CD4-positive, CD25-positive, alpha-beta regulatory T cell (primary cell): ENCODE data around the gene ISYNA1. TPM values are rescaled to one million over a fixed set of nuclear protein-coding genes. Genes with fewer than 3 reads are reported as not detected.

Experiments used
- ATAC-seq, 2 donors: fragments of 150-1000 bp; cut with Tn5 transposase; one replicate each; pipeline ENCODE4 v1.10.0; 2021; ENCODE audit warnings: low read depth in 2 of 2, moderate number of reproducible peaks in 2 of 2, moderate library complexity in 1 of 2
- DNase-seq, 3 donors: peaks; one replicate each; pipeline versions ENCODE4 v3.0.0 to v3.0.0-alpha.2; 2012 to 2022; ENCODE audit warnings: mixed read lengths in 1 of 3
- H3K27ac ChIP-seq: one replicate; pipeline ENCODE4 v1.7.0; 2013; ENCODE audit warnings: mild to moderate bottlenecking, low read length; ENCODE audit not compliant: insufficient read depth, poor library complexity, severe bottlenecking
- H3K27me3 ChIP-seq: one replicate; pipeline ENCODE4 v1.7.0; 2013; ENCODE audit warnings: low read length; ENCODE audit not compliant: control insufficient read depth, insufficient read depth
- H3K36me3 ChIP-seq: one replicate; pipeline ENCODE4 v1.7.0; 2013; ENCODE audit warnings: mild to moderate bottlenecking, low read length, moderate library complexity; ENCODE audit not compliant: control insufficient read depth, insufficient read depth
- H3K4me1 ChIP-seq: 2 replicates; pipeline ENCODE4 v1.7.0; 2013; ENCODE audit warnings: mild to moderate bottlenecking, low read length; ENCODE audit not compliant: insufficient read depth, control insufficient read depth, poor library complexity, severe bottlenecking
- H3K4me3 ChIP-seq: one replicate; pipeline ENCODE4 v1.7.0; 2013; ENCODE audit warnings: low read depth, mild to moderate bottlenecking, low read length, moderate library complexity
- H3K9me3 ChIP-seq, 2 experiments: 1 replicate in 1 of 2; 2 replicates in 1 of 2; pipeline ENCODE4 v1.7.0; 2013; ENCODE audit warnings: low read length in 2 of 2, mild to moderate bottlenecking in 1 of 2, moderate library complexity in 1 of 2; ENCODE audit not compliant: control insufficient read depth in 2 of 2
- H3K27ac Mint-ChIP-seq, 3 donors: one replicate each; pipeline ENCODE4 v1.8.0; 2020 to 2022; ENCODE audit warnings: mild to moderate bottlenecking in 3 of 3, mixed read lengths in 3 of 3, moderate library complexity in 2 of 3
- H3K27me3 Mint-ChIP-seq: one replicate; pipeline ENCODE4 v1.8.0; 2022; ENCODE audit warnings: mild to moderate bottlenecking, mixed read lengths
- H3K36me3 Mint-ChIP-seq: one replicate; pipeline ENCODE4 v1.8.0; 2020; ENCODE audit warnings: mixed read lengths
- H3K4me1 Mint-ChIP-seq, 4 donors: one replicate each; pipeline ENCODE4 v1.8.0; 2020 to 2022; ENCODE audit warnings: mixed read lengths in 4 of 4, mild to moderate bottlenecking in 1 of 4
- H3K4me3 Mint-ChIP-seq, 4 donors: one replicate each; pipeline ENCODE4 v1.8.0; 2020 to 2022; ENCODE audit warnings: mild to moderate bottlenecking in 4 of 4, mixed read lengths in 4 of 4, moderate library complexity in 3 of 4
- H3K9me3 Mint-ChIP-seq, 7 donors: one replicate each; pipeline ENCODE4 v1.8.0; 2020 to 2022; ENCODE audit warnings: mixed read lengths in 7 of 7, mild to moderate bottlenecking in 3 of 7, moderate library complexity in 2 of 7
- polyA plus RNA-seq, 4 donors: library from polyadenylated mRNA; unstranded; fragments of 300-500 nt; fragmentation: Illumina TruSeq; gene quantifications; one replicate each; pipeline ENCODE4 v1.2.3, GENCODE V29; 2021
- total RNA-seq: library from RNA; stranded (reverse); gene quantifications from one replicate; pipeline ENCODE4 v1.2.3, GENCODE V29; 2022

Gene ISYNA1
- total and polyA plus RNA-seq, 5 donors from 2014 or later: 11.3 to 26.2 (median 23.7) TPM

DNA sequence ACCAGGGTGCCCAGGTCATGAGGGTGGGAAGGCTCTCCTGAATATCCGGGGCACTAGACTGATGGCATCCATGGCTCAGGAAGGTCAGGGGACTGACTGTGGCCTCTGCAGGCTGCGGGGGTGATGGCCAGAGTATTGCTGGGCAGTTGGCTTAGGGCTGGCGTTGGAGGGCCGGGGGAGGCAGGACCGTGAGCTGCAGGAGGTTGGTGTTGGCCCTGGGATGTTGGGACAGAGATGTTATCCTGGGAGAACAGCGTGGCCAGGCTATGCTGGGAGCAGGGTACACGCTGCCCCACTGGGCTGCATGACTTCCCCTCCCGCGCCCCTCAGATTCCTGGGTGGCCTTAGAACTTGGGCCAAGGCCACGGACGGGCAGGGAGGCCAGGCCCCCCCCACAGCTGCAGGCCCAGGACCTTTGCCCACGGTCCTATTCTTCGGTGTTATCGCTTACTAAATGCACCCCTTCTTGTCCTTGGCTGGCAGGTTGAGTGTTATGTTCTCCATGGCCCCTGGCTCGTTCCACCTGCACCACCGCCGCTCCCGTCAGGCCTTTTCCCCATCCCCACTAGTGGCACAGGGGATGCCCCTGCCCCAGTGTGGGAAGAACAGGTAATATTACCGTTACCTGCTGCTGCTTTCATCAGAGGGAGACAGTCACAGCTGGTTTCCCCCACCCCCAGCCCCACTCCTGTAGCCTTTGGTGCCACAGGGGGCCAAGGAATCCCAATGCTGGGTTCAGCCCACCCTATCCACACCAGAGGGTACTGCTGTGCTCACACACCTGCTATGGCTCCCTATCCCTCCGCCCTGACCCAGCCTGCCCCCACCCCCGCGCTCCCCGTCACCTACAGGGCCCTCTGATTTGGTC, 3.2 kb upstream of the ISYNA1 start:
- no peak overlapping the region for H3K4me3 ChIP-seq
- Mint-ChIP-seq H3K36me3 (peaks cover 5% of the 10 kb centered on the region), H3K27me3 (no peaks in the 10 kb centered on the region), H3K9me3 (peaks cover 0 to 3% (median 0%) of the 10 kb centered on the region in 7 donors), H3K27ac (peak overlapping the region in 2 of 3 donors; percentile 56 to 91), H3K4me1 (peaks cover 4 to 39% (median 15%) of the 10 kb centered on the region in 4 donors), H3K4me3 (peak overlapping the region in 1 of 4 donors; percentile 68)
- peaks cover 28% of the 10 kb centered on the region for H3K4me1 ChIP-seq
- DNase-seq: no peak
- H3K27ac ChIP-seq: peak overlapping the region; percentile 43
- H3K36me3 ChIP-seq: peaks cover 16% of the 10 kb centered on the region
- no peaks in the 10 kb centered on the region for H3K9me3 ChIP-seq
- H3K27me3 ChIP-seq: no peaks in the 10 kb centered on the region
- ATAC-seq: no peak

DNA sequence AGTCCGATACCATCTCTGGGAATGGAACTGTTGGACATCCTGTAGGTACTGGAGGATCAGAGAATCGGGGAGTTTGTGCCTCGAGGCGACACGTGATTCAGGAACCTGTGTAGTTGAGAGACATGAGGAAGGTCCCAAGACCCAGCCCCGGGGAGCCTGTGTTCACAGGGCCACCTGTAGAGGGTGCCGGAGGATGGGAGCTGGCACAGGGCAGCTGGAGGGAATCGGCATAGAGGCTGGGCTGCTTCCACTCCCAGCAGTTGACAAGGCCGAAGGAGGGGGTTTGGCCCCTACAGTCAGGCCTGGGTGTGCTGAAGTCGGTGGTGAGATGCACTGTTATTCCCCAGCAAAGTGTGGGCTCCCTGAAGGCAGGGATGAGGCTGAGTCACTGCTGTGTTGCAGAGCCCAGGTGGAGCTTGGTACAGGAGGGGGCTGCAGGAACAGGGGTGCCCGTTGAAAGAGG, 2.5 kb upstream of the ISYNA1 start:
- H3K27me3 Mint-ChIP-seq: no peaks in the 10 kb centered on the region
- peaks cover 0 to 3% (median 0%) of the 10 kb centered on the region in 7 donors for H3K9me3 Mint-ChIP-seq
- H3K4me3 ChIP-seq: no peak overlapping the region
- ATAC-seq (peak; percentile 16 to 19), DNase-seq (peak in 1 of 3 donors; percentile 43)
- H3K27ac Mint-ChIP-seq: peak overlapping the region; percentile 67 to 71 (median 69)
- peaks cover 5% of the 10 kb centered on the region for H3K36me3 Mint-ChIP-seq
- no peaks in the 10 kb centered on the region for H3K9me3 ChIP-seq
- H3K4me1 Mint-ChIP-seq: peaks cover 4 to 42% (median 15%) of the 10 kb centered on the region in 4 donors
- peak overlapping the region; percentile 29 for H3K27ac ChIP-seq
- H3K36me3 ChIP-seq: peaks cover 9% of the 10 kb centered on the region
- peaks cover 28% of the 10 kb centered on the region for H3K4me1 ChIP-seq
- H3K4me3 Mint-ChIP-seq: peak overlapping the region in 2 of 4 donors; percentile 59 to 68
- H3K27me3 ChIP-seq: no peaks in the 10 kb centered on the region

DNA sequence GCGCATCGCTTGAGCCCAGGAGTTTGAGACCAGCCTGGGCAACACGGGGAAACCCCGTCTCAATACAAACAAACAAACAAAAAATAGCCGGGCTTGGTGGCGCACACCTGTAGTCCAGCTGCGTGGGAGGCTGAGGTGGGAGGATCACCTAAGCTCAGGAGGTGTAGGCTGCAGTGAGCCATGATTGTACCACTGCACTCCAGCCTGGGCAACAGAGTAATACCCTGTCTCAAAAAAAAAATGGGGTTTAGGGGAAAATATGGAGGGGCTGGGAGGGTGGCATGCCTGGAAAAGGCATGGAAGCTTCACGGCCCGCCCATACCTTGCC, 1.9 kb upstream of the ISYNA1 start:
- DNase-seq (no peak), ATAC-seq (no peak)
- peaks cover 4 to 42% (median 15%) of the 10 kb centered on the region in 4 donors for H3K4me1 Mint-ChIP-seq
- Histone ChIP-seq H3K27me3 (no peaks in the 10 kb centered on the region), H3K27ac (no peak overlapping the region), H3K9me3 (no peaks in the 10 kb centered on the region), H3K36me3 (peaks cover 9% of the 10 kb centered on the region), H3K4me3 (no peak overlapping the region), H3K4me1 (peaks cover 28% of the 10 kb centered on the region)
- H3K36me3 Mint-ChIP-seq: peaks cover 5% of the 10 kb centered on the region
- H3K27me3 Mint-ChIP-seq: no peaks in the 10 kb centered on the region
- peak overlapping the region in 2 of 3 donors; percentile 67 to 73 for H3K27ac Mint-ChIP-seq
- H3K4me3 Mint-ChIP-seq: peak overlapping the region in 2 of 4 donors; percentile 59 to 68
- H3K9me3 Mint-ChIP-seq: peaks cover 0 to 3% (median 0%) of the 10 kb centered on the region in 7 donors

DNA sequence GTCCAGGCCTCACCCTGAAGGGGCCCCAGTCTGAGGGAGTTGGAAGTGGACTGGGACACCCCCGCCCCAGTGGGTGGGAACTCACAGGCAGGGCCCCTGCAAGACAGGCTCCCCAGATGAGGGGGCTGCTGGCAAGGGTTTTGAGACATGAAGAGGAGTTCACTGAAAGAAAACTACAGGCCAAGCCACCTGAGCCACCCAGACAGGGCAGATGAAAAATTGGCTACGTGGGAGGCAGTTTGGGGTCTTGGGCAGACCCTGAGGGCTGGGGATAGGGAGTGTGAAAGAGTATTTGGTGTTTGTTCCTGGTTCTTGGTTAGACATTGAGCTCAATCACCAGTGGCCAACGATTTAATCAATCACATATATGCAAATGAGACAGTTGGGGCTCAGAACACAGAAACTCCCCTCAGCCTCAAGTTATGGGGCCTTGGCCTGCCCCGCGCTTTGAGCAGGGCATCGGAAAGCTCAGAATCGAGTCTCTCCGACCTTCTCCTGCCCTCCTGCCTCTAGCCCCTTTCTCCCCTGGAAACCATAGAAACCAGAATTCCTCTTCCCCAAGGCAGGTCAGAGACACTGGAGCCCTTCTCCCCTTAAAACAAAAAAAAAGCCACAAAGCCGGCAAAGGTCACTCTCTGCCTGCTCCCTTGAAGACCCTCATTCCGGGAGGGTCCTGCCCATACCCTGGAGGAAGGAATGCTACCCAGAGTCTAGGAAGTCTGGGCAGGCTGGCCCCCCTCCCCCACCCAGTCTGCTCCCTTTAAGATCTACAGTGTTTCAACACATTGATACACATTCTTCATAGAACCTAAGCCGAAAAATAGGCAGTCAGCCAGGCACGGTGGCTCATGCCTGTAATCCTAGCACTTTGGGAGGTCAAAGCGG, 1.3 kb upstream of the ISYNA1 start:
- ATAC-seq: no peak
- H3K27ac Mint-ChIP-seq: peak overlapping the region; percentile 20 to 73 (median 26)
- H3K36me3 Mint-ChIP-seq: peaks cover 5% of the 10 kb centered on the region
- peaks cover 3% of the 10 kb centered on the region for H3K36me3 ChIP-seq
- H3K4me3 Mint-ChIP-seq: peak overlapping the region in 3 of 4 donors; percentile 44 to 70 (median 68)
- no peaks in the 10 kb centered on the region for H3K9me3 ChIP-seq
- peaks cover 0 to 3% (median 0%) of the 10 kb centered on the region in 7 donors for H3K9me3 Mint-ChIP-seq
- peaks cover 29% of the 10 kb centered on the region for H3K4me1 ChIP-seq
- no peak overlapping the region for H3K27ac ChIP-seq
- peaks cover 4 to 48% (median 15%) of the 10 kb centered on the region in 4 donors for H3K4me1 Mint-ChIP-seq
- no peak overlapping the region for H3K4me3 ChIP-seq
- DNase-seq: no peak
- no peaks in the 10 kb centered on the region for H3K27me3 Mint-ChIP-seq
- no peaks in the 10 kb centered on the region for H3K27me3 ChIP-seq

DNA sequence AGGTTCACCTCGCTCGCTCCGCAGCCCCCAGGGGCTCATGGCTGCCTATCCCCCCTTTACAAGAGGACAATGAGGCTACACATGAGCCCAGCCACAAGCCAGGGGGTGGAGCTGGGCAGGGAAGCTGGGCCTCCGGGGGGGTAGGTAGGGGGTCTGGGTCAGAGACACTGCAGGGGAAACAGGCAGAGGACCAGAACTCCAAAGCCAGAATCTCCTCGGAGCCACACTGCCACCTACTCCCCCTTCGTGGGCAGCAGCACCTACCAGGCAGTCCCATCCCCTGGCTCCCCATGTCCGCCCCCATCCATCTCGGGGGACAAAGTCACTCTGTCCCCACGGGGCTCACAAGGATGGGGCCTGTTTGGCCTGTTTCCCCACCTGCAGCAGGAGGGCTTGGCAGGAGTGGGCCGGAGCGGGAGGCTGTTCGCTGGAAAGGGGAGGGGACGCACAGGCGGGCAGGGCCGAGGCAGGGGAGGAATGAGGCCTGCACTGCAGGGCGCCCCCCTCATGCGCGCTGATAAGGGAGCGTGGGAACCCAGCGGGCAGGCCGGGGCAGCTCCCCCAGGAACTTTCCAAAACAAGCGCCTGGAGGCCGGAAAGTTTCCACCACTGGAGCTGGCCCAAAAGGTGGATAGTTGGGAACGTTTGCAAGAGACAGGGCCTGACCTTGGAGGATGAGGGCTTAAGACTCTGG, 545 bp upstream of the ISYNA1 start:
- Histone ChIP-seq H3K9me3 (no peaks in the 10 kb centered on the region), H3K36me3 (no peaks in the 10 kb centered on the region), H3K4me3 (no peak overlapping the region), H3K27me3 (no peaks in the 10 kb centered on the region), H3K4me1 (peaks cover 35% of the 10 kb centered on the region), H3K27ac (no peak overlapping the region)
- peaks cover 5% of the 10 kb centered on the region for H3K36me3 Mint-ChIP-seq
- ATAC-seq (no peak), DNase-seq (no peak)
- H3K27me3 Mint-ChIP-seq: no peaks in the 10 kb centered on the region
- peaks cover 4 to 50% (median 15%) of the 10 kb centered on the region in 4 donors for H3K4me1 Mint-ChIP-seq
- peaks cover 0 to 3% (median 0%) of the 10 kb centered on the region in 7 donors for H3K9me3 Mint-ChIP-seq
- peak overlapping the region in 2 of 3 donors; percentile 26 to 73 for H3K27ac Mint-ChIP-seq
- peak overlapping the region in 3 of 4 donors; percentile 46 to 70 (median 68) for H3K4me3 Mint-ChIP-seq

DNA sequence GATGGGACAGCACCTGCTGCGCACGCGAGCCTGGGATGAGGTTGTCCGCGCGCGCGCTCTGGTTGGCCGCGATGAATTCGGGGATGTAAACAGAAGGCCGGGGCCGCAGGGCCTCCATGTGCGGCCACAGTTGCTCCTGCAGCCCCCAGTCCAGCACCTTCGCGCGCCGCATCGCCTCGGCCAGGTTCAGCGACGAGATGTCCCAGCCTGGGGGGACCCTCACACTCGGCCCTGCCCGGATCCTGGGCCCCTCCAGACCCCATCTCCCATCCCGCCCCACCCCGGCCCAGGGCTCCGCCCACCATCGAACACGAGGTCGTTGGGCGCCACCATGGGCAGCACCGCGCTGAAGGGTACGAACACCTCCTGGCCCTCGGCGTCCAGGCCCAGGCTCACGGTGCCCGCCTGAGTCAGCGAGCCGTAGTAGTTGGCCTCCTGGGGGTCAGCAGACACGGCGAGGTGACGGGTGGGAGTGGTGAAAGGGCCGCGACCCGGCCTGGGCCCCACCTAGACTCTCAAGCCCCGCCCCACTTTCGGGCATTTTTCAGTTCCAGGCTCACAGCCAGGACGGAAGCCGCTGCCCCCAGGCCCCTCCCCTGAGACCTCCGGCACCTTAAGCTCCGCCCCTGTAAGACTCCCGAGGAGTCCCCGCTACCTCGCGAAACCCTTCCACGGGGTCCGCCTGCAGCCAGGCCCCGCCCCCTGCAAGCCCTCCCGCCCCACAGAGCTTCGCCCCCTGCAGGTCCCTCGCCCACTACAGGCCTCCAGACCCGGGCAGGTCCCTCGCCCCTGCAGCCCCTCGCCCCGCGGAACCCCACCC, 1.1 kb downstream of the ISYNA1 start:
- H3K27me3 ChIP-seq: no peaks in the 10 kb centered on the region
- H3K4me1 Mint-ChIP-seq: peaks cover 0 to 41% (median 11%) of the 10 kb centered on the region in 4 donors
- H3K36me3 ChIP-seq: no peaks in the 10 kb centered on the region
- H3K27me3 Mint-ChIP-seq: no peaks in the 10 kb centered on the region
- peak overlapping the region in 2 of 3 donors; percentile 84 to 90 for H3K27ac Mint-ChIP-seq
- no peak overlapping the region for H3K4me3 ChIP-seq
- H3K9me3 Mint-ChIP-seq: peaks cover 0 to 2% (median 0%) of the 10 kb centered on the region in 7 donors
- H3K9me3 ChIP-seq: no peaks in the 10 kb centered on the region
- no peaks in the 10 kb centered on the region for H3K36me3 Mint-ChIP-seq
- DNase-seq (peak; percentile 75 to 78 (median 77)), ATAC-seq (peak; percentile 67 to 68)
- H3K4me3 Mint-ChIP-seq: peak overlapping the region; percentile 80 to 89 (median 86)
- H3K4me1 ChIP-seq: peaks cover 37% of the 10 kb centered on the region
- H3K27ac ChIP-seq: peak overlapping the region; percentile 61
